A549 (cell line): ENCODE results near the gene TEAD4.

Experiments used
- BCL3 ChIP-seq: fragments of >200 bp; sonication (Bioruptor Twin); formaldehyde crosslinking; IDR thresholded peaks from 3 replicates; pipeline ENCODE4 v1.6.1; 2016
- CHD2 ChIP-seq: fragments of 150-350 bp; IDR thresholded peaks from 2 replicates; pipeline ENCODE4 v1.6.1; 2014; ENCODE audit warnings: low read length; ENCODE audit not compliant: partially characterized antibody
- CTCF ChIP-seq: fragments of >200 bp; sonication (Bioruptor Twin); formaldehyde crosslinking; IDR thresholded peaks from 3 replicates; pipeline ENCODE4 v1.5.1; 2016
- EP300 ChIP-seq, 2 experiments: fragments of >200 bp; sonication (Bioruptor Twin); formaldehyde crosslinking; IDR thresholded peaks; 2 replicates in 1 of 2; 3 replicates in 1 of 2; pipeline ENCODE4 v1.6.1; 2016 to 2017
- ESRRA ChIP-seq: fragments of 150-350 bp; IDR thresholded peaks from 2 replicates; pipeline ENCODE4 v1.6.1; 2014; ENCODE audit warnings: mild to moderate bottlenecking, low read length, borderline replicate concordance
- KDM5A ChIP-seq: fragments of 200-600 bp; sonication (generic); IDR thresholded peaks from 2 replicates; pipeline ENCODE4 v1.6.1; 2016; ENCODE audit warnings: antibody characterized with exemption, mild to moderate bottlenecking
- MYC ChIP-seq: IDR thresholded peaks from 2 replicates; pipeline ENCODE4 v1.6.1; 2012; ENCODE audit warnings: mild to moderate bottlenecking, inconsistent platforms, low read length, improper control_type of control experiment, borderline replicate concordance
- NR3C1 ChIP-seq: fragments of >200 bp; sonication (Bioruptor Twin); formaldehyde crosslinking; IDR thresholded peaks from 3 replicates; pipeline ENCODE4 v1.6.1; 2017
- POLR2A ChIP-seq: IDR thresholded peaks from 2 replicates; pipeline ENCODE4 v1.6.1; 2012; ENCODE audit warnings: mild to moderate bottlenecking, low read length
- TP53 ChIP-seq: fragments of 250-450 bp; sonication (Bioruptor Pico); IDR thresholded peaks from 2 replicates; pipeline ENCODE4 v1.5.0; 2021; ENCODE audit warnings: mild to moderate bottlenecking, moderate library complexity
- TF ChIP-seq, protein P1 (sequence below): fragments of 450-650 bp; IDR thresholded peaks from 2 replicates; pipeline ENCODE4 v1.6.1; 2014; ENCODE audit warnings: antibody characterized with exemption

GRCh38 chr12:3083241-3083920 is 124.2 kb downstream of the TEAD4 start:
- TF ChIP-seq CTCF, result no peak
- TF ChIP-seq, protein P1, sequence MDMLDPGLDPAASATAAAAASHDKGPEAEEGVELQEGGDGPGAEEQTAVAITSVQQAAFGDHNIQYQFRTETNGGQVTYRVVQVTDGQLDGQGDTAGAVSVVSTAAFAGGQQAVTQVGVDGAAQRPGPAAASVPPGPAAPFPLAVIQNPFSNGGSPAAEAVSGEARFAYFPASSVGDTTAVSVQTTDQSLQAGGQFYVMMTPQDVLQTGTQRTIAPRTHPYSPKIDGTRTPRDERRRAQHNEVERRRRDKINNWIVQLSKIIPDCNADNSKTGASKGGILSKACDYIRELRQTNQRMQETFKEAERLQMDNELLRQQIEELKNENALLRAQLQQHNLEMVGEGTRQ, result no peak
- TF ChIP-seq CHD2, result no peak
- no peak for TF ChIP-seq EP300 (IDR thresholded peaks at IDR 0.05)
- TF ChIP-seq ESRRA, result no peak
- TF ChIP-seq KDM5A, result no peak
- TF ChIP-seq NR3C1, result no peak
- TF ChIP-seq MYC, result no peak
- no peak for TF ChIP-seq TP53 (CRISPR knock-in tag)
- TF ChIP-seq BCL3, result no peak
- no peak for TF ChIP-seq POLR2A
